Heart left ventricle (tissue), 16 donors: Measurements from ENCODE around the gene RIPPLY1. TPM values are rescaled to one million over a fixed set of nuclear protein-coding genes. Genes with fewer than 3 reads are reported as not detected.

ENCODE experiments used
- ATAC-seq, 4 donors: fragments of 200-7000 bp; cut with Tn5 transposase; one replicate each; pipeline ENCODE4 v1.9.1; 2020 to 2022; ENCODE audit warnings: moderate library complexity in 4 of 4, mild to moderate bottlenecking in 3 of 4, moderate number of reproducible peaks in 1 of 4
- DNase-seq, 5 donors: peaks; one replicate each; pipeline ENCODE4 v3.0.0-alpha.2; 2020
- H3K27ac ChIP-seq, 12 donors: fragments of 200-600 bp; sonication (generic) in 4 of 12; one replicate each; pipeline versions ENCODE4 v1.5.0 to v1.8.0; 2016 to 2022; ENCODE audit warnings: mild to moderate bottlenecking in 2 of 12
- H3K27me3 ChIP-seq, 9 donors: fragments of 200-600 bp; sonication (generic) in 2 of 9; one replicate each; pipeline versions ENCODE4 v1.5.1 to v1.8.0; 2016 to 2022; ENCODE audit warnings: mild to moderate bottlenecking in 3 of 9
- H3K36me3 ChIP-seq, 9 donors: fragments of 200-600 bp; sonication (generic) in 2 of 9; one replicate each; pipeline versions ENCODE4 v1.5.0 to v1.8.0; 2018 to 2022; ENCODE audit warnings: mild to moderate bottlenecking in 2 of 9
- H3K4me1 ChIP-seq, 12 donors: fragments of 200-600 bp; sonication (generic) in 4 of 12; one replicate each; pipeline versions ENCODE4 v1.5.0 to v1.8.0; 2016 to 2022; ENCODE audit warnings: mild to moderate bottlenecking in 3 of 12
- H3K4me3 ChIP-seq, 12 donors: fragments of 200-600 bp; sonication (generic) in 4 of 12; one replicate each; pipeline versions ENCODE4 v1.5.0 to v1.8.0; 2017 to 2022; ENCODE audit warnings: mild to moderate bottlenecking in 9 of 12, moderate library complexity in 4 of 12
- H3K9me3 ChIP-seq, 12 donors: fragments of 200-600 bp; sonication (generic) in 4 of 12; one replicate each; pipeline versions ENCODE4 v1.5.0 to v1.8.0; 2016 to 2022; ENCODE audit warnings: mild to moderate bottlenecking in 1 of 12
- POLR2A ChIP-seq, 2 donors: fragments of 450-650 bp; IDR thresholded peaks; one replicate each; pipeline ENCODE4 v1.6.1; 2017; ENCODE audit warnings: antibody characterized with exemption in 2 of 2, mild to moderate bottlenecking in 2 of 2, moderate library complexity in 2 of 2
- WGBS, 4 donors: extraction: QIAGEN DNeasy Blood & Tissue Kit in 2 of 4; methylation state at CpG; one replicate each; pipeline versions ENCODE4 v1.1.5 to v1.1.7; 2013 to 2018; 5-methylcytosine and 5-hydroxymethylcytosine counted together
- intact Hi-C, 10 donors: fragments of 100-400 bp; cut with DNase I; formaldehyde crosslinking; loops; one replicate each; pipeline versions ENCODE4 v1.11.1 to v1.14.2; 2022
- polyA plus RNA-seq, 2 donors: library from polyadenylated mRNA; stranded (reverse); fragments of 200-250 nt; gene quantifications; one replicate each; pipeline ENCODE4 v1.2.3, GENCODE V29; 2013
- total RNA-seq, 9 donors: library from RNA; depleted of rRNA in 2 of 9; stranded (reverse); fragments of >200 nt in 2 of 9; fragmentation: NEBNext Ultra II Directional in 3 of 9; extraction: Animal tissue kit (Norgen Biotek cat#: 25700) in 3 of 9; gene quantifications; one replicate each; pipeline versions ENCODE4 v1.1.0 to v1.2.4, GENCODE V29; 2016 to 2023
- TF ChIP-seq, protein P1 (sequence below), 12 donors: fragments of 200-600 bp; sonication (generic) in 4 of 12; IDR thresholded peaks; one replicate each; pipeline versions ENCODE4 v1.5.0 to v1.8.0; 2018 to 2022; ENCODE audit warnings: antibody characterized with exemption in 12 of 12, mild to moderate bottlenecking in 5 of 12
- donor health status: ischemic (EF 13 %, LVEDD 7.1; RV severe dilation, severe dysfunction).
- donor health status: healthy with polysubstance abuse.
- donor health status: DM: no; HTN: yes; CAD: no.
- donor health status: DM: no; HTN: no; CAD: no.
- donor health status: ischemic (EF 25% LVEDD 6.9; RV normal size, moderate dysfunction).
- donor health status: ischemic (EF 25% LVEDD 5.7; RV mildly dilated, moderate dysfunction).
- donor health status: healthy.
- donor health status: DM: yes; HTN: yes; CAD: no.
- donor health status: ischemic (EF 35%, LVEDD 5.7; RV mildly dilated, moderate dysfunction).
- donor health status: nonischemic (EF 11% LVEDD 7.7; RV severe dilation, severe dysfunction).
- donor health status: DM: yes; HTN: yes; CAD: no.
- donor health status: PGD.
- donor health status: ischemic (EF 29% LVEDD 5.4; RV normal size, mild dysfunction).
- donor health status: nonischemic (EF 23%, LVEDD 6.1; RV moderate dilation, normal function).

The RIPPLY1 gene
- total and polyA plus RNA-seq, 11 donors: 0.10 TPM; not detected in 10

DNA sequence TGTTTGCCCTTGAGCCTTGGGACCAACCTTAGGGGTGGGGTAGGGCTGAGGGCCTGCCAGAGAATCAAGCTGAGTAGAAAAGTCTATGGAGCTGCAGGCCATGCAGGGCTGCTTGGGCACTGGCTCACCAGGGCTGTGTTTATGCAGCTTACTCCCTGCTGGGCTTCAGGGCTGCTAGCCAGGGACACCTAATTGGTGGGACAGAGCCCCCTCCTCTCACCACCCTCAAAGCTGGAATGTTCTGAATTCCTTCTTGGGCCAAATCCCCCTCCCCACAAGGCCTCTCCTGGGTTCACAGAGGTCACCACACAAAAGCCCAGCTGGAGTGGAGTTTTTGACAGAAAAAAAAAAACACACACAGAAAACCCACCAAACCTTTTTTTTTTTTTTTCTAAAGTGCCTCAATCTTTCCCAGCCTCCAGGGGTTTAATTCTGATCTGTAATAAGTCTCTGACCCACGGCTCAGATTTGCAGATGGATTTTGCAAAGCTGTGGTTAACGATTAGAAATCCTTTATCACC is 16.9 kb upstream of the RIPPLY1 start, which contains the start of gene CLDN2:
Gene CLDN2 (plus strand): TSS at position 471 of the 521 bp plus-strand sequence. CDS start 7,827 bp downstream, outside the sequence.
- WGBS, 4 donors: 42 to 54% (median 47%) methylated on average over 2 of the region's 2 CpGs
- intact Hi-C loops: no loop called here
- H3K4me3 ChIP-seq: no peak within 1 kb of the TSS
- no peaks in the 10 kb centered on the region for H3K36me3 ChIP-seq
- no peak within 1 kb of the TSS for H3K27ac ChIP-seq
- H3K27me3 ChIP-seq: peaks cover 0 to 37% (median 0%) of the 10 kb centered on the region in 9 donors
- DNase-seq (no peak), ATAC-seq (no peak)
- no peak for TF ChIP-seq POLR2A (IDR thresholded peaks at IDR 0.05)
- TF ChIP-seq, protein P1, sequence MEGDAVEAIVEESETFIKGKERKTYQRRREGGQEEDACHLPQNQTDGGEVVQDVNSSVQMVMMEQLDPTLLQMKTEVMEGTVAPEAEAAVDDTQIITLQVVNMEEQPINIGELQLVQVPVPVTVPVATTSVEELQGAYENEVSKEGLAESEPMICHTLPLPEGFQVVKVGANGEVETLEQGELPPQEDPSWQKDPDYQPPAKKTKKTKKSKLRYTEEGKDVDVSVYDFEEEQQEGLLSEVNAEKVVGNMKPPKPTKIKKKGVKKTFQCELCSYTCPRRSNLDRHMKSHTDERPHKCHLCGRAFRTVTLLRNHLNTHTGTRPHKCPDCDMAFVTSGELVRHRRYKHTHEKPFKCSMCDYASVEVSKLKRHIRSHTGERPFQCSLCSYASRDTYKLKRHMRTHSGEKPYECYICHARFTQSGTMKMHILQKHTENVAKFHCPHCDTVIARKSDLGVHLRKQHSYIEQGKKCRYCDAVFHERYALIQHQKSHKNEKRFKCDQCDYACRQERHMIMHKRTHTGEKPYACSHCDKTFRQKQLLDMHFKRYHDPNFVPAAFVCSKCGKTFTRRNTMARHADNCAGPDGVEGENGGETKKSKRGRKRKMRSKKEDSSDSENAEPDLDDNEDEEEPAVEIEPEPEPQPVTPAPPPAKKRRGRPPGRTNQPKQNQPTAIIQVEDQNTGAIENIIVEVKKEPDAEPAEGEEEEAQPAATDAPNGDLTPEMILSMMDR (IDR thresholded peaks at IDR 0.05): no peak
- H3K4me1 ChIP-seq: no peaks in the 10 kb centered on the region
- no peaks in the 10 kb centered on the region for H3K9me3 ChIP-seq

DNA sequence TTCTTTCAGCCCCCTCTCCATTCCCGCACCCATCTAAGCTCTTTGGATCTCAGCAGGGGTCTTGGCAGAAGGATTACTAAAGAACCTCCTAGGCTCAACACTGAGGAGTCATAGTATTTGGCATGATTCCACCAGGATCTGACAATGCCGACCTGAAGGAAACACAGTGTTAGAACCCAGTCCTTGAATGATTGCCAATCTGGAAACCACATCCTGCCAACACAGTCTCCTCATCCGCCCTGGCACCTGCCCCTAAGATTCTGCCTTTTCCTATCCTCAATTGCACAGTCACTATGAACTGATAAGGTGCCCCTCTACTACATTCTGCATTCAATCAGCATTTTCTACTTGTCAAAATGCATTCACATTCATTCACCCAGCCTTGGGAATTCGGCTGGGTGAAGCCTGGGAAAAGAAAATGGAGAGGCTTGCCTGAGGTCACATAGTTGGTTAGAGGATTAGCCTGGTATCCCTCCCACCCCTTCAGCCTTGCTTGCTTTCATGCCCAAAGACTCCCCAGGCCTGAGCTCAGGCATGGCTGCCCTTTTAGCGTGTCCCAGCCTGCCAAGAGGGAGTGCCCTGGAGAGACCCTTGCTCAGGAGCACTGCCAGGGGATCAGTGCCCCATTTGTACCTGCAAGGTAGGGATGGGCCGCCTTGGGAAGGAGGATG is 14.8 kb upstream of the RIPPLY1 start:
- peaks cover 0 to 44% (median 0%) of the 10 kb centered on the region in 9 donors for H3K27me3 ChIP-seq
- no peaks in the 10 kb centered on the region for H3K4me1 ChIP-seq
- no peak for DNase-seq
- WGBS, 4 donors: 48 to 56% (median 54%) methylated on average over 6 of the region's 6 CpGs
- H3K36me3 ChIP-seq: no peaks in the 10 kb centered on the region
- intact Hi-C loops: no loop called here
- H3K27ac ChIP-seq: no peak overlapping the region
- no peak for ATAC-seq
- no peak overlapping the region for H3K4me3 ChIP-seq
- no peaks in the 10 kb centered on the region for H3K9me3 ChIP-seq
- TF ChIP-seq, protein P1 (IDR thresholded peaks at IDR 0.05): no peak
- TF ChIP-seq POLR2A (IDR thresholded peaks at IDR 0.05): no peak

DNA sequence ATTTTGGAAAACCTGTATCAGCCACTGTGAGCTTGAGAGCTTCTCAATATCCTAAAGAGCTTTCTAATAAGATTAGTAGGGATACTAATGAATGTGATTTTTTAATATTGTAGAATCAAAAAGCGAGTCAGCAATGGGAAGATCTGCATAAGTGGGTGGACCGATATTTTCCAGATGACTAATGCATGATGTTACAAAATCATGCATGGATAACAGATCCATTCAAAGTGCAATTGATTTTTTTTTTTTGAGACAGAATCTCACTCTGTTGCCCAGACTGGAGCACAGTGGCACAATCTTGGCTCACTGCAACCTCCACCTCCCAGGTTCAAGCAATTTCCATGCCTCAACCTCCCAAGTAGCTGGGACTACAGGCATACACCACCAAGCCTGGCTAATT is 9.7 kb upstream of the RIPPLY1 start:
- DNase-seq: no peak
- no peak for ATAC-seq
- no peak for TF ChIP-seq POLR2A (IDR thresholded peaks at IDR 0.05)
- TF ChIP-seq, protein P1 (IDR thresholded peaks at IDR 0.05): no peak

DNA sequence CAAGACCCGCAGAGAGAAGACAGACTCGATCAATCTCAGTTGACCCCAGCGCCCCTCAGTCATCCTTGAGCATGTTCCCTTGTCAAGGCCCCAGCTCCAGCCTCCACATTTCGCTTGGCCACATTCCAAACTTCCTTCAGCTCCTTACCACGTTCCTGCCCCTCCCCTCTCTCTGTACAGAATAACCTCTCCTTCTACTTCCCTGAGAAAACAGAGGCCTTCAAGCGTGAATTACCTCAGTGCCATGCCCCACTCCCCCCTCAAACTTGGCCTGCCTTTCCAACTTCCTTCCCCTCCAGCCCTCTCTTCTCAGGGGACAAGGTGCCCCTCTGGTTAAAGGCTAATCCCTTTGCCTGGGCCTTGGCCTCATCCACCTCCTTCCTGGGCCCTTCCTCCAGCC is 3.2 kb upstream of the RIPPLY1 start:
- Histone ChIP-seq H3K4me3 (no peak overlapping the region), H3K27ac (no peak overlapping the region), H3K9me3 (no peaks in the 10 kb centered on the region), H3K4me1 (no peaks in the 10 kb centered on the region), H3K36me3 (no peaks in the 10 kb centered on the region), H3K27me3 (no peaks in the 10 kb centered on the region)
- TF ChIP-seq POLR2A (IDR thresholded peaks at IDR 0.05): no peak
- TF ChIP-seq, protein P1 (IDR thresholded peaks at IDR 0.05): no peak
- DNase-seq (no peak), ATAC-seq (no peak)
- intact Hi-C loops: loop anchor here in 2 of 10 donors (5.0 to 10.0 kb wide), 2 partner anchors 41 to 48 kb away; no protein-coding TSS in a partner anchor
- WGBS, 4 donors: 41 to 56% (median 54%) methylated on average over 6 of the region's 6 CpGs

More for the DNA sequence above, 9.7 kb upstream of the RIPPLY1 start:
- Histone ChIP-seq H3K27me3 (peaks cover 0 to 23% (median 0%) of the 10 kb centered on the region in 9 donors), H3K27ac (no peak overlapping the region), H3K4me1 (no peaks in the 10 kb centered on the region), H3K9me3 (no peaks in the 10 kb centered on the region), H3K4me3 (no peak overlapping the region), H3K36me3 (no peaks in the 10 kb centered on the region)
- intact Hi-C loops: no loop called here
- 66 to 92% (median 83%) methylated on average over 2 of the region's 2 CpGs for WGBS, 4 donors
